Cardiac muscle cell (in vitro differentiated cells and primary cell): ENCODE data around the gene ABCC1. TPM values are rescaled to one million over a fixed set of nuclear protein-coding genes. Genes with fewer than 3 reads are reported as not detected.
A peak's percentile ranks its signal among the peaks of the same experiment; 100 is the strongest.

Experiments used
- DNase-seq, 2 donors: peaks; one replicate each; pipeline versions ENCODE4 v3.0.0 to v3.0.0-alpha.2; 2010 to 2017; ENCODE audit warnings: low read depth in 1 of 2, low spot score in 1 of 2
- H3K27ac ChIP-seq: fragments of 200-600 bp; sonication (generic); 2 replicates; pipeline ENCODE4 v1.5.1; 2016
- H3K27me3 ChIP-seq: fragments of 200-600 bp; sonication (generic); 2 replicates; pipeline ENCODE4 v1.6.0; 2016; ENCODE audit warnings: control low read depth
- H3K36me3 ChIP-seq: fragments of 200-600 bp; sonication (generic); 2 replicates; pipeline ENCODE4 v1.5.1; 2016; ENCODE audit warnings: control low read depth
- H3K4me1 ChIP-seq: fragments of 200-600 bp; sonication (generic); 2 replicates; pipeline ENCODE4 v1.8.1; 2017; ENCODE audit warnings: low read depth, mild to moderate bottlenecking, mixed run types
- H3K4me3 ChIP-seq: fragments of 200-600 bp; sonication (generic); 2 replicates; pipeline ENCODE4 v1.5.1; 2016; ENCODE audit warnings: mild to moderate bottlenecking
- H3K9me3 ChIP-seq: fragments of 200-600 bp; sonication (generic); 2 replicates; pipeline ENCODE4 v1.5.1; 2017; ENCODE audit warnings: low read depth, mild to moderate bottlenecking, control low read depth
- CTCF ChIP-seq: IDR thresholded peaks from 2 replicates; pipeline ENCODE4 v1.5.1; 2012; ENCODE audit warnings: low read depth, mild to moderate bottlenecking, low read length
- polyA plus RNA-seq: library from polyadenylated mRNA; unstranded; fragments of >200 nt; fragmentation: Nextera tagmentation; extraction: Ambion mirVana; gene quantifications from 2 replicates; pipeline ENCODE4 v1.2.1, GENCODE V29; 2016
- total RNA-seq: library from RNA; depleted of rRNA; stranded (reverse); fragments of >200 nt; gene quantifications from 2 replicates; pipeline ENCODE4 v1.2.3, GENCODE V29; 2016

ABCC1 gene
- total and polyA plus RNA-seq, 2 experiments from 2014 or later: 14.2 to 31.0 TPM

GRCh38 chr16:16126896-16127295 is 177.5 kb downstream of the ABCC1 start:
- Histone ChIP-seq H3K4me1 (no peaks in the 10 kb centered on the region), H3K9me3 (no peaks in the 10 kb centered on the region), H3K4me3 (no peak overlapping the region), H3K27me3 (no peaks in the 10 kb centered on the region), H3K36me3 (peaks cover 2% of the 10 kb centered on the region), H3K27ac (no peak overlapping the region)
- DNase-seq: no peak
- no peak for TF ChIP-seq CTCF

- Histone ChIP-seq H3K36me3 (peaks cover 2% of the 10 kb centered on the region), H3K4me3 (no peak overlapping the region), H3K9me3 (no peaks in the 10 kb centered on the region), H3K4me1 (no peaks in the 10 kb centered on the region), H3K27me3 (no peaks in the 10 kb centered on the region), H3K27ac (no peak overlapping the region)
- DNase-seq: peak; percentile 83
- TF ChIP-seq CTCF: peak; percentile 88
Measured at GRCh38 chr16:16127469-16128116, 178.2 kb downstream of the ABCC1 start.

- Histone ChIP-seq H3K36me3 (peaks cover 4% of the 10 kb centered on the region), H3K4me1 (no peaks in the 10 kb centered on the region), H3K27me3 (no peaks in the 10 kb centered on the region), H3K27ac (no peak overlapping the region), H3K9me3 (no peaks in the 10 kb centered on the region), H3K4me3 (no peak overlapping the region)
- no peak for TF ChIP-seq CTCF
- DNase-seq: no peak
Measured at GRCh38 chr16:16131204-16131603, 181.8 kb downstream of the ABCC1 start.

GRCh38 chr16:16131659-16132058 is 182.2 kb downstream of the ABCC1 start:
- H3K4me1 ChIP-seq: no peaks in the 10 kb centered on the region
- DNase-seq: no peak
- no peak for TF ChIP-seq CTCF
- H3K27me3 ChIP-seq: no peaks in the 10 kb centered on the region
- no peaks in the 10 kb centered on the region for H3K9me3 ChIP-seq
- H3K27ac ChIP-seq: no peak overlapping the region
- no peak overlapping the region for H3K4me3 ChIP-seq
- peaks cover 8% of the 10 kb centered on the region for H3K36me3 ChIP-seq

- no peaks in the 10 kb centered on the region for H3K4me1 ChIP-seq
- no peaks in the 10 kb centered on the region for H3K27me3 ChIP-seq
- TF ChIP-seq CTCF: no peak
- peaks cover 14% of the 10 kb centered on the region for H3K36me3 ChIP-seq
- H3K4me3 ChIP-seq: no peak overlapping the region
- DNase-seq: peak in 1 of 2 donors; percentile 31
- no peak overlapping the region for H3K27ac ChIP-seq
- no peaks in the 10 kb centered on the region for H3K9me3 ChIP-seq
Measured at GRCh38 chr16:16133943-16134604, 184.7 kb downstream of the ABCC1 start.
